Testis (tissue), 2 donors: ENCODE results near the gene IQSEC3.

Experiments used
- POLR2A ChIP-seq: fragments of 450-650 bp; IDR thresholded peaks from one replicate; pipeline ENCODE4 v1.6.1; 2017; ENCODE audit warnings: antibody characterized with exemption, mild to moderate bottlenecking, moderate library complexity
- TF ChIP-seq, protein P1 (sequence below), 3 experiments: fragments of 450-650 bp in 2 of 3; fragments of 200-600 bp in 1 of 3; sonication (generic) in 1 of 3; IDR thresholded peaks; one replicate each; pipeline ENCODE4 v1.5.1; 2016 to 2019; ENCODE audit warnings: antibody characterized with exemption in 3 of 3, mild to moderate bottlenecking in 2 of 3, moderate library complexity in 1 of 3

GRCh38 chr12:208813-209212 lies 142.2 kb downstream of the IQSEC3 start:
- TF ChIP-seq, protein P1, sequence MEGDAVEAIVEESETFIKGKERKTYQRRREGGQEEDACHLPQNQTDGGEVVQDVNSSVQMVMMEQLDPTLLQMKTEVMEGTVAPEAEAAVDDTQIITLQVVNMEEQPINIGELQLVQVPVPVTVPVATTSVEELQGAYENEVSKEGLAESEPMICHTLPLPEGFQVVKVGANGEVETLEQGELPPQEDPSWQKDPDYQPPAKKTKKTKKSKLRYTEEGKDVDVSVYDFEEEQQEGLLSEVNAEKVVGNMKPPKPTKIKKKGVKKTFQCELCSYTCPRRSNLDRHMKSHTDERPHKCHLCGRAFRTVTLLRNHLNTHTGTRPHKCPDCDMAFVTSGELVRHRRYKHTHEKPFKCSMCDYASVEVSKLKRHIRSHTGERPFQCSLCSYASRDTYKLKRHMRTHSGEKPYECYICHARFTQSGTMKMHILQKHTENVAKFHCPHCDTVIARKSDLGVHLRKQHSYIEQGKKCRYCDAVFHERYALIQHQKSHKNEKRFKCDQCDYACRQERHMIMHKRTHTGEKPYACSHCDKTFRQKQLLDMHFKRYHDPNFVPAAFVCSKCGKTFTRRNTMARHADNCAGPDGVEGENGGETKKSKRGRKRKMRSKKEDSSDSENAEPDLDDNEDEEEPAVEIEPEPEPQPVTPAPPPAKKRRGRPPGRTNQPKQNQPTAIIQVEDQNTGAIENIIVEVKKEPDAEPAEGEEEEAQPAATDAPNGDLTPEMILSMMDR (IDR thresholded peaks at IDR 0.05): no peak
- no peak for TF ChIP-seq POLR2A
